ENCODE data around the gene OSBPL5.

Gene OSBPL5

DNA sequence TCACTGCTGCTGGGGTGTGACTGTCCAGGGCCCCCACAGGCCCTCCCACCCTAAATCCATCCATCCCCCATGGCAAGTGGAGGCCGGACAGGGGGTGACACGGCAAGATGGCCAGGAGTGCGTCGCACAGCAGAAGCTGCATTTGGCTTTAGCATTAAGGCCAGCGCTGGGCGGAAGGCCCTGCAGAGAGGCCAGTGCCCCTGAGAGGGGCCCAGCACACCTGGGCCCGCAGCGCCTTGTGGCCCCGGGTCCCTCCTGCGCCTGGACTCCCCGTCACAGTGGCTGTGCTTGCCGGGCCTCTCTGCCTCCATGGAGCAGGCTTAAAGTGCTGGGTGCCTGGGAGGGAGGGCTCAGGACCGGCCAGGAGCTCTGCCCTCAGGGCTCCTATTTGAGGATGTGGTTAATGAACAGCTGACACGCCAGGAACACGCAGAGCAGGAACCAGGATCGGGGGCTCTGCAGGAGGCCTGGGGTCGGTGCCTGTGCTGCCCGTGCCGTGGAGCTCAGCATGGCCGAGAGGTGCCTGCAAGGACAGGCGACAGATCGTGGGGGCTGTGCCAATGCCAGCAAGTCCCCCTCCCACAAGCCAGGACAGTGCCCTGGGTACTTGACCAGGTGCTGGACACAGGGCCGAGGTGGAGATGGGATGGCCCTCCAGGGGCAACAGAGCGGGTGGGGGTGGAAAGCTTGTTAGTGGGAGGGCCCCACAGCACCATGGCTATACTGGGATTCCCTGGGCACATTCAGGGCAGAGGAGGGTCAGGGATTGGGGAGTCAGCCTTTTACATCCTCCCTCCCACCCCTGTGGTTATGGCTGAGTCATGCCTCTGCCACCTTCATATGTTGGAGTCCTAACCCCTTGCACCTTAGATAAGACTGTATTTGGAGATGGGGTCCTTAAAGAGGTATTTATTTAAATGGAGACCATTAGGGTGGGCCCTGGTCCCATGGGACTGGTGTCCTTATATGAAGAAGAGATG lies 77.0 kb downstream of the OSBPL5 start:
- no peak overlapping the region for H3K4me3 ChIP-seq
- DNase-seq (ENCODE audit: low spot score), result no peak
- TF ChIP-seq, protein P1, sequence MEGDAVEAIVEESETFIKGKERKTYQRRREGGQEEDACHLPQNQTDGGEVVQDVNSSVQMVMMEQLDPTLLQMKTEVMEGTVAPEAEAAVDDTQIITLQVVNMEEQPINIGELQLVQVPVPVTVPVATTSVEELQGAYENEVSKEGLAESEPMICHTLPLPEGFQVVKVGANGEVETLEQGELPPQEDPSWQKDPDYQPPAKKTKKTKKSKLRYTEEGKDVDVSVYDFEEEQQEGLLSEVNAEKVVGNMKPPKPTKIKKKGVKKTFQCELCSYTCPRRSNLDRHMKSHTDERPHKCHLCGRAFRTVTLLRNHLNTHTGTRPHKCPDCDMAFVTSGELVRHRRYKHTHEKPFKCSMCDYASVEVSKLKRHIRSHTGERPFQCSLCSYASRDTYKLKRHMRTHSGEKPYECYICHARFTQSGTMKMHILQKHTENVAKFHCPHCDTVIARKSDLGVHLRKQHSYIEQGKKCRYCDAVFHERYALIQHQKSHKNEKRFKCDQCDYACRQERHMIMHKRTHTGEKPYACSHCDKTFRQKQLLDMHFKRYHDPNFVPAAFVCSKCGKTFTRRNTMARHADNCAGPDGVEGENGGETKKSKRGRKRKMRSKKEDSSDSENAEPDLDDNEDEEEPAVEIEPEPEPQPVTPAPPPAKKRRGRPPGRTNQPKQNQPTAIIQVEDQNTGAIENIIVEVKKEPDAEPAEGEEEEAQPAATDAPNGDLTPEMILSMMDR (IDR thresholded peaks at IDR 0.05), result no peak
- no peak overlapping the region for H3K27ac ChIP-seq

DNA sequence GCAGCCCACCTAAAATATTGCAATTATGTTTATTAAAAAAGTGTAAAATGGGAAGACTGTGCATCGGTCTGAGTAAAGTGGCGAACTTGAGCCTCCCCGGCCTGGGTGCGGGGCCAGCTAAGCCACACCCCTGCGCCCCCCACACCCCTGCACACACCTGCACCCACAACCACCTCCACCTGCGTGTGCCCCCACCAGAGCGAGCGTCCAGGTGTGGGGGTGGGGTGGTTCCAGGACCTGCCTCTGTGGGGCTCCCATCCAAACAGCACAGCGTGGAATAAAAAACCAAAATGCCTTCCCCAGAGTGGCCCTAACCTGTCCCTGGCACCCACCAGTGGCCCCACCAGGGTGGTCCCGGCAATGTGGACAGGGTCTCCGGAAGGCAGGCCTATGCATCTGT lies 77.7 kb downstream of the OSBPL5 start:
- Histone ChIP-seq H3K27ac (no peak overlapping the region), H3K4me3 (no peak overlapping the region)
- TF ChIP-seq, protein P1 (IDR thresholded peaks at IDR 0.05), result no peak
- DNase-seq (ENCODE audit: low spot score), result no peak

DNA sequence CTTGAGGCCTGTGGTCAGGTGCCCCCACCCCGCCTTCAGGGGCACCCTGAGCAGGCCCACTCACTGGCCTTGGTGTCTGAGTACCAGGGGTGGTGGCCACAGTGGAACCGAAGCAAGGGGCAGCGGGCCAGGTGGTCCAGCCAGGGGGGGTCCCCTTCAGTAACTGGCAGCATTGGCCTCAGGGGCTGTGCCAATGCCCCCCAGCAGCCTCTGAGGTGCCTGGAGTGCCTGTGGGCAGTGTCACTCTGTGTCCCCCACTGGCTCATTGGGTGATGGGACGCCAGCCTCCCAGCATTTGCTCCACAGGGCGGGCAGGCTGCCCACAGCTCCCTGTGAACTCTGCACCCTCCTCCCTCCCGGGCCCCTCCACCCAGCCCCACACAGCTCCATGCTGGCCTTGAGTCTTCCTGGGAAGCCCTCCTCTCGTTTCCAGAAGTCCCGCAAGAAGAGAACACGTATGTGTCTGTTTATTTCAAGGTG lies 78.4 kb downstream of the OSBPL5 start:
- no peak for DNase-seq (ENCODE audit: low spot score)
- no peak overlapping the region for H3K27ac ChIP-seq
- TF ChIP-seq, protein P1 (IDR thresholded peaks at IDR 0.05), result no peak
- no peak overlapping the region for H3K4me3 ChIP-seq

DNA sequence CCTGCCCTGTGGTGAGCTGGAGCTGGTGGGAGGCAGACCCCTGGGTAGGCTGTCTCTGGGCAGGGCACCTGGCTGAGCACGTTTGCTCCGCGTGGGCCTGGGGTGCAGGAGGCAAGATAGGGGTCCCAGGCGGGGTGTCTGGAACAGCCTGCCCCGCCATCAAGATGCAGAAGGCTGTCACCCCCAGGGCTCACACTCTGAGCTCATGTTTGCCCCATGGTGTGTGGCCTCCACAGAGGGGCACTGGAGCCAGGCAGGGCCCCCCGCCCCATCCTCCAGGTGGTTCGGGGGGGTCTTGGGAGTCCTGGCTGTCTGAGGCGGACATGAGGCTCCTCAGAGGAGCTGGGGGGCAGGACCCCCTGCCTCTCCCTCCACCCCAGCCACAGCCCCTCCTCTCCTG lies 79.0 kb downstream of the OSBPL5 start:
- TF ChIP-seq, protein P1 (IDR thresholded peaks at IDR 0.05), result no peak
- Histone ChIP-seq H3K27ac (no peak overlapping the region), H3K4me3 (no peak overlapping the region)
- no peak for DNase-seq (ENCODE audit: low spot score)

DNA sequence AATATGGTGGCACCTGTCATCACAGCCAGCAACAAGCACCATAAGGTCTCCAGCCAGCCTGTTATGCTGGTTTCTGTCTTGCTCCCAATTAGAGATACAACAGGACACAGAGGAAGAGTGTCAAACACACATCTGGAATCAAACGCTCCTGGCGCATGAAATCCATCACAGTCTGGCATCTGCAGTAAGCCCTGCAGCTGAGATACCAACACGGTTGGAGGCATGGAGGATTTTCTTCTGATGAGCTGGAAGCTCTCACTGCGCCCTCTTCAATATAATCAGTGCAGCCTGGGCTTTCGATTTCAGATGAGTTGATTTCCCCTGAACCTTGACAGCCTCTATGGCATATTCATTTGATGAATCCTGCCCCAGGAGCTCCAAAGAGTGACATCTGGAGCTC lies 80.1 kb downstream of the OSBPL5 start:
- no peak for DNase-seq (ENCODE audit: low spot score)
- Histone ChIP-seq H3K4me3 (no peak overlapping the region), H3K27ac (no peak overlapping the region)
- TF ChIP-seq, protein P1 (IDR thresholded peaks at IDR 0.05), result no peak

DNA sequence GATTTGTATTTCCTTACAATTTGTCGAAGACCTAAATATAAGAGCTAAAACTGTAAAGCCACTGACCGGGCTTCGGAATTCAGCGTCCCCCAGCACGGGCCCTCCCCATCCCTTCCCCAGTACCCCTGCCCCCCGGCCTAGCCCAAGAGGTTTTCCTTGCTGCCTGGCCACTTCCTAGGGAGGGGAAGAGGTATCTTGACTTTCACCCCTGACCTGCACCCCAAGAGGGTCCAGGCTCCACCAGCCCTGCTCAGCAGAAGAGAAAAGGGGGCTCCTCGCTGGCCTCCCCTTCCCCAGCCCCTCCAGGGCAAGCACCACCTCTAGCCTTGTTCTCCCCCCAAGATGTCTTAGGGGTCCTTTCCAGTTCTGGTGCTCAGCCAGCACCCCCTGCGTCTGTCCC lies 81.8 kb downstream of the OSBPL5 start:
- Histone ChIP-seq H3K27ac (no peak overlapping the region), H3K4me3 (no peak overlapping the region)
- no peak for DNase-seq (ENCODE audit: low spot score)
- TF ChIP-seq, protein P1 (IDR thresholded peaks at IDR 0.05), result no peak

DNA sequence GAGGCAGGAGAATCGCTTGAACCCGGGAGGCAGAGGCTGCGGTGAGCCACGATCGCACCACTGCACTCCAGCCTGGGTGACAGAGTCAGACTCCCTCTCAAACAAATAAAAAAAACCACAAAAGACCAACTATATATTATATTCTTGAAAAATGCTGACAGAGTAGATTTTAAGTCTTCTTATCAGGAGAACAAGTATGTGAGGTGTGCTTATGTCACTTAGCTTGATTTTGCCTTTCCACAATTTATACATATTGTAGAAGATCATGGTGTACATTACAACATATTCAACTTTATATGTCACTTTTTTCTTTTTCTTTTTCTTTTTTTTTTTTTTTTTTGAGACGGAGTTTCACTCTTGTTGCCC lies 83.7 kb downstream of the OSBPL5 start:
- no peak overlapping the region for H3K4me3 ChIP-seq
- TF ChIP-seq, protein P1 (IDR thresholded peaks at IDR 0.05), result no peak
- DNase-seq (ENCODE audit: low spot score), result no peak

More for the DNA sequence above, 83.7 kb downstream of the OSBPL5 start:
- H3K27ac ChIP-seq, result no peak overlapping the region
